Pancreas (tissue), 10 donors: Measurements from ENCODE around the gene SNRPB2. TPM values are rescaled to one million over a fixed set of nuclear protein-coding genes. Genes with fewer than 3 reads are reported as not detected.

Experiments used
- ATAC-seq, 4 donors: fragments of 200-7000 bp; cut with Tn5 transposase; one replicate each; pipeline versions ENCODE4 v1.8.0 to v1.9.1; 2020; ENCODE audit warnings: mild to moderate bottlenecking in 4 of 4, moderate library complexity in 4 of 4
- DNase-seq, 6 donors: peaks; one replicate each; pipeline ENCODE4 v3.0.0-alpha.2; 2020
- FAIRE-seq: peaks from 2 replicates; lab custom pipeline; 2012; peaks lifted over from hg19 to GRCh38; lab: Jason Lieb, UNC
- H3K27ac ChIP-seq, 4 donors: fragments of 200-600 bp; sonication (generic); 1 replicate in 3 of 4; 2 replicates in 1 of 4; pipeline versions ENCODE4 v1.5.0 to v1.8.0; 2020
- H3K27me3 ChIP-seq, 4 donors: fragments of 200-600 bp; one replicate each; pipeline ENCODE4 v1.8.0; 2021
- H3K36me3 ChIP-seq, 3 donors: fragments of 200-600 bp; sonication (generic) in 1 of 3; one replicate each; pipeline versions ENCODE4 v1.5.0 to v1.8.0; 2020 to 2021
- H3K4me1 ChIP-seq, 3 donors: fragments of 200-600 bp; one replicate each; pipeline ENCODE4 v1.8.0; 2021
- H3K4me3 ChIP-seq, 4 donors: fragments of 200-600 bp; sonication (generic) in 2 of 4; one replicate each; pipeline versions ENCODE4 v1.5.0 to v1.8.0; 2020 to 2021
- H3K9me3 ChIP-seq, 4 donors: fragments of 200-600 bp; one replicate each; pipeline ENCODE4 v1.8.0; 2021
- WGBS, 2 donors: extraction: QIAGEN DNeasy Blood & Tissue Kit; methylation state at CpG; one replicate each; pipeline ENCODE4 v1.1.7; 2013; 5-methylcytosine and 5-hydroxymethylcytosine counted together
- intact Hi-C, 3 donors: fragments of 100-400 bp; cut with DNase I; formaldehyde crosslinking; loops; one replicate each; pipeline versions ENCODE4 v1.11.1 to v1.14.2; 2022
- polyA plus RNA-seq, 2 donors: library from polyadenylated mRNA; stranded (reverse); fragments of 200-250 nt; gene quantifications; one replicate each; pipeline ENCODE4 v1.2.3, GENCODE V29; 2013
- total RNA-seq, 6 donors: library from RNA; stranded (reverse); fragmentation: NEBNext Ultra II Directional in 4 of 6; extraction: Animal tissue kit (Norgen Biotek cat#: 25700) in 4 of 6; gene quantifications; one replicate each; pipeline versions ENCODE4 v1.2.1 to v1.2.4, GENCODE V29; 2021 to 2023
- TF ChIP-seq, protein P1 (sequence below), 4 donors: fragments of 200-600 bp; sonication (generic) in 3 of 4; IDR thresholded peaks; one replicate each; pipeline versions ENCODE4 v1.5.0 to v1.8.0; 2021; ENCODE audit warnings: antibody characterized with exemption in 4 of 4
- donor health status: healthy with polysubstance abuse.
- donor health status: DM: no; HTN: no; CAD: no; lungs with moderate emphysema.
- donor health status: DM: no; HTN: no; CAD: no.
- donor health status: control.
- donor health status: control.
- donor health status: Bipolar disorder and iron deficiency.
- donor health status: DM: yes; HTN: yes; CAD: no.
- donor health status: DM: no; HTN: no; CAD: no.
- donor health status: DM: no; HTN: no; CAD: no.
- donor health status: DM: yes; HTN: yes; CAD: no.

SNRPB2 gene
- total and polyA plus RNA-seq, 8 donors, result 8.2 to 26.9 (median 14.8) TPM

DNA sequence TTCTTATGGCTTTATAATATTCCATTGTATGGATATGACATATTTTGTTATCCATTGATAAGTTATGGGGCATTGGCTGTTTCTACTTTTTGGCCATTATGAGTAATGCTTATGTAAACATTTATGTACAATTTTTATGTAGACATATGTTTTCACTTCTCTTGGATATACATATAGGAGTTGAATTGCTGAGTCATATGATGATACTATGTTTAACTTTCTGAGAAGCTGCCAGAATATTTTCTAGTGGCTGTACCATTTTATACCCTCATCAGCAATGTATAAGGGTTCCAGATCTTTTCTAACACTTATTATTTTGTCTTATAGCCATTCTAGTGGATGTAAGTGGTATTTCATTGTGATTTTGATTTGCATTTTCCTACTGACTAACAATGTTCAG lies 41.4 kb downstream of the SNRPB2 start:
- no peaks in the 10 kb centered on the region for H3K36me3 ChIP-seq
- DNase-seq (no peak), FAIRE-seq (no peak), ATAC-seq (no peak)
- intact Hi-C loops, result no loop called here
- TF ChIP-seq, protein P1, sequence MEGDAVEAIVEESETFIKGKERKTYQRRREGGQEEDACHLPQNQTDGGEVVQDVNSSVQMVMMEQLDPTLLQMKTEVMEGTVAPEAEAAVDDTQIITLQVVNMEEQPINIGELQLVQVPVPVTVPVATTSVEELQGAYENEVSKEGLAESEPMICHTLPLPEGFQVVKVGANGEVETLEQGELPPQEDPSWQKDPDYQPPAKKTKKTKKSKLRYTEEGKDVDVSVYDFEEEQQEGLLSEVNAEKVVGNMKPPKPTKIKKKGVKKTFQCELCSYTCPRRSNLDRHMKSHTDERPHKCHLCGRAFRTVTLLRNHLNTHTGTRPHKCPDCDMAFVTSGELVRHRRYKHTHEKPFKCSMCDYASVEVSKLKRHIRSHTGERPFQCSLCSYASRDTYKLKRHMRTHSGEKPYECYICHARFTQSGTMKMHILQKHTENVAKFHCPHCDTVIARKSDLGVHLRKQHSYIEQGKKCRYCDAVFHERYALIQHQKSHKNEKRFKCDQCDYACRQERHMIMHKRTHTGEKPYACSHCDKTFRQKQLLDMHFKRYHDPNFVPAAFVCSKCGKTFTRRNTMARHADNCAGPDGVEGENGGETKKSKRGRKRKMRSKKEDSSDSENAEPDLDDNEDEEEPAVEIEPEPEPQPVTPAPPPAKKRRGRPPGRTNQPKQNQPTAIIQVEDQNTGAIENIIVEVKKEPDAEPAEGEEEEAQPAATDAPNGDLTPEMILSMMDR (IDR thresholded peaks at IDR 0.05), result no peak
- H3K9me3 ChIP-seq, result no peaks in the 10 kb centered on the region
- no peaks in the 10 kb centered on the region for H3K27me3 ChIP-seq
- no peak overlapping the region for H3K27ac ChIP-seq
- no peaks in the 10 kb centered on the region for H3K4me1 ChIP-seq
- H3K4me3 ChIP-seq, result no peak overlapping the region

DNA sequence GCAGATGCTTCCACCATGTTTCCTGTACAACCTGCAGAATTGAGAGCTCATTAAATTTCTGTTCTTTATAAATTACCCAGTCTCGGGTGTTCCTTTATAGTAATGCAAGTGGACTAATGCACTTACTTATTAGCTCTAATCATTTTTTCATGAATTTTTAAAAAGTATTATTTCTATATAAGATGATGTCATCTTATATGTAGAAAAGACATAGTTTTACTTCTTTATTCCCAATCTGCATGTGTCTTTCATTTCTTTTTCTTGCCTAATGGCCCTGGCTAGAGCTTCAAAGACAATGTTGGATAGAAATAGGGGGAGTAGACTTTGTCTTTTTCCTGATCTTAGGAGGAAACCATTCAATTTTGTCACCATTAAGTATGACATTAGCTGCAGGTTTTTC lies 46.1 kb downstream of the SNRPB2 start:
- Histone ChIP-seq H3K4me3 (no peak overlapping the region), H3K4me1 (no peaks in the 10 kb centered on the region), H3K27ac (no peak overlapping the region), H3K9me3 (no peaks in the 10 kb centered on the region), H3K27me3 (no peaks in the 10 kb centered on the region), H3K36me3 (no peaks in the 10 kb centered on the region)
- FAIRE-seq, result no peak
- ATAC-seq, result no peak
- TF ChIP-seq, protein P1 (IDR thresholded peaks at IDR 0.05), result no peak
- DNase-seq, result no peak
- intact Hi-C loops, result no loop called here
- 43 to 51% methylated on average over 1 of the region's 1 CpG for WGBS, 2 donors

DNA sequence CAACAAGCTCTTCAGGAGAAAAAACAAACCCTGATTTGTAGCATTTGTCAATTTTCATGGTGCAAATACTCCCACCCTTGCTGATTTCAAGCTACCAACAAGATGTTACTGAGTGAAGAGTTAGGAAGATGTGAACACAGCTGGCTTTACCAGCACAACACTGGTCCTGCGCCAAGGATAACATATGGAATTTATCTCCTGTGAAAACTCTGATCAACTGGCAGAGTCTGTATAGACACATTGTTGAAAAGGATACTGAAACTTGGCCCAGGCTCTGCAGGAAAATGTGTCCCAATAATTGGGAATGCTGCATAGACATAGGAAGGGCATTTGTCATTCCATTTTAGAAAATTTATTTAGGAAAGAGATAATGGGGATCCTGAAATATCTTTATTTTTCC lies 47.3 kb downstream of the SNRPB2 start:
- DNase-seq (no peak), FAIRE-seq (no peak), ATAC-seq (no peak)
- Histone ChIP-seq H3K27me3 (no peaks in the 10 kb centered on the region), H3K4me3 (no peak overlapping the region), H3K27ac (no peak overlapping the region), H3K4me1 (no peaks in the 10 kb centered on the region), H3K36me3 (no peaks in the 10 kb centered on the region), H3K9me3 (no peaks in the 10 kb centered on the region)
- TF ChIP-seq, protein P1 (IDR thresholded peaks at IDR 0.05), result no peak
- intact Hi-C loops, result no loop called here
- WGBS, 2 donors, result 64 to 86% methylated on average over 1 of the region's 1 CpG

DNA sequence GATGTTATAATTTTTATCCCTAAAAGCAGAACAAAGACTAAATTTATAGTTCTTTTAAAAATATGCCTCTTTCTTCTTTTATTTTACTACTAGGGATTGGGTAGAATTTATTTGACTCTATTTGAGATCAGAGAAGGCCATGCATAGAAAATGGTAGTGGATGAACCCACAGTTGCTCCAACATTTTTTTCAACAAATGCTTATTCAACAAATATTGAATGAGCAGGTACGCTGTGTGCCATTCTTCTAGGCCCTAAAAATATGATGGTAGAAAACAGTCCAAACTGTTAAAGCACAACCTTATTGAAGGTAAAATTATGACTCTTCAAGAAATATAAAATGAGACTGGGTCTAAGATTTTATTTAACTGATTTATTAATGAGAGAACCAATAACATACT lies 48.3 kb downstream of the SNRPB2 start:
- intact Hi-C loops, result no loop called here
- TF ChIP-seq, protein P1 (IDR thresholded peaks at IDR 0.05), result no peak
- 89 to 95% methylated on average over 1 of the region's 1 CpG for WGBS, 2 donors

DNA sequence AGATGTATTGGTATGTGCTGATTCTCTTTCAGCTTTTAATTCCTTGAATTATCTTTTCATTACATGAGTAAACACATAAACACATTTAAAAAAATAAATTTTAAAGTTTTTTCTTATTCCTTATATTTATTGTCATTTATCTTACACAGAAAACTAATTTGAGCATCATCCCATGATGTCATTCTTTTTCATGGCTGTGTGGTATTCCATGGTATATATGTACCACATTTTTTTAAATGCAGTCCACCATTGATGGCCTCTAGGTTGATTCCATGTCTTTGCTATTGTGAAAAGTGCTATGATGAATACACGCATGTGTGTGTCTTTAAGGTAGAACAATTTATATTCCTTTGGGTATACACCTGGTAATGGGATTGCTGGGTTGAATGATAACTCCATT lies 51.7 kb downstream of the SNRPB2 start:
- Histone ChIP-seq H3K27ac (no peak overlapping the region), H3K27me3 (no peaks in the 10 kb centered on the region), H3K4me1 (no peaks in the 10 kb centered on the region), H3K36me3 (no peaks in the 10 kb centered on the region), H3K4me3 (no peak overlapping the region), H3K9me3 (no peaks in the 10 kb centered on the region)
- TF ChIP-seq, protein P1 (IDR thresholded peaks at IDR 0.05), result no peak
- no peak for FAIRE-seq
- no peak for ATAC-seq
- 87 to 97% methylated on average over 1 of the region's 1 CpG for WGBS, 2 donors
- DNase-seq, result no peak
- intact Hi-C loops, result no loop called here

More for the DNA sequence above, 48.3 kb downstream of the SNRPB2 start:
- DNase-seq (no peak), ATAC-seq (no peak), FAIRE-seq (no peak)
- H3K4me1 ChIP-seq, result no peaks in the 10 kb centered on the region
- H3K9me3 ChIP-seq, result no peaks in the 10 kb centered on the region
- H3K36me3 ChIP-seq, result no peaks in the 10 kb centered on the region
- H3K4me3 ChIP-seq, result no peak overlapping the region
- H3K27ac ChIP-seq, result no peak overlapping the region
- no peaks in the 10 kb centered on the region for H3K27me3 ChIP-seq
